Measurements from ENCODE around the gene ABI3BP.
"Not testable (repeated sequence)": the region's sequence is repeated elsewhere in the genome, so short reads cannot be mapped to it uniquely, and the experiment has no call there.

ABI3BP gene

DNA sequence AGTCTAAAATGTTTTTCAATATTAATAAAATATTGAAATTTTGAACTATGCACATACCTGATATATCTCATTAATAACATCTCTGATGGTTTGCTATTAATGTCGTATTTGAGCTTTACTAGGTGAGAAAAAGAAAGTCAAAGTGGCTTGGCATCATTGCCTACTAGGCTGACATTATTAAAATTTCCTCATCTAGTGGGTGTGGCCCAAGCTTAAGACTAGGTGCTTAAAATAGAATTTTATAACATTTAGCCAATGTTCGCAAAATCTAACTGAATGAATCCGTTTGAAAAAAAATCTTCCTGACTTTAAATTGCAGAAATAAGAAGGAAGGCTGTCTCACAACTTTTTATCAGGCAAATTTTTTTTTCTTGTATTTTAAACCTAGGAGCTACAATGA is 46.1 kb downstream of the ABI3BP start:
- Mint-ChIP-seq H3K9me3 (no peaks in the 10 kb centered on the region), H3K27me3 (no peaks in the 10 kb centered on the region), H3K4me1 (ENCODE audit: low read depth in 2 of 2) (no peaks in the 10 kb centered on the region), H3K4me3 (no peak overlapping the region), H3K27ac (no peak overlapping the region), H3K36me3 (ENCODE audit: insufficient read depth) (no peaks in the 10 kb centered on the region)
- ATAC-seq (replicated peaks) (no peak), DNase-seq (no peak)

DNA sequence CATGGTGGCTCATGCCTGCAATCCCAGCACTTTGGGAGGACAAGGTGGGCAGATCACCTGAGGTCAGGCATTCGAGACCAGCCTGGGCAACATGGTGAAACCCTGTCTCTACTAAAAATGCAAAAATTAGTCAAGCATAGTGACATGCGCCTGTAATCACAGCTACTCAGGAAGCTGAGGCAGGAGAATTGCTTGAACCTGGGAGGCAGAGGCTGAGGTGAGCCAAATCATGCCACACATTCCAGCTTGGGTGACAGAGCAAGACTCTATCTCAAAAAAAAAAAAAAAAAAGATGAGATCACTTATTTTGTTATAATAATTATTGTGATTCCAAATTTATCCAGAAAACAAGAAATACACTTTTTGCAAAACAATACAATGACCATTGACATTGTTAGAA is 47.1 kb downstream of the ABI3BP start:
- not testable (repeated sequence) for H3K27ac Mint-ChIP-seq; H3K27me3 Mint-ChIP-seq; H3K4me3 Mint-ChIP-seq; H3K36me3 Mint-ChIP-seq (ENCODE audit: insufficient read depth); H3K9me3 Mint-ChIP-seq; ATAC-seq (replicated peaks); DNase-seq; H3K4me1 Mint-ChIP-seq (ENCODE audit: low read depth in 2 of 2)

DNA sequence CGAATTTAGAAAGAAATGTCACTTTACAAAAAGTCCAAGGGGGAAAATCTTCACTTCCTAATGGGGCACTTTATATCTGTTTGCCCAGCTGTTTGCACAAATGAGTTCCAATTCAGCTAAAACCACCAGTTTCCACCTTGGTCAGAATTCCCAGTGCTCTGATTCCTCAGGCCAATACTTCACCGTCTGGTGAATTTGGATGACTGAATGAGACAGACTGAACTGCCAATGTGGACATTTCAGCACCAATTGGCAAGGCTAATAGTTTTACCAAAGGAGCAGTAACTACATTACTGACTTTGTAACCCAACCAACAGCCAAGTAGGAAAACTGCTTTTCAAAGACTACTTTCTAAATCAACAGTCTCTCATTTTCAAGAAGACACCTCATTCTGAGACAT is 51.8 kb downstream of the ABI3BP start:
- Mint-ChIP-seq H3K4me3 (no peak overlapping the region), H3K27ac (no peak overlapping the region), H3K36me3 (ENCODE audit: insufficient read depth) (no peaks in the 10 kb centered on the region), H3K4me1 (ENCODE audit: low read depth in 2 of 2) (no peaks in the 10 kb centered on the region), H3K9me3 (no peaks in the 10 kb centered on the region), H3K27me3 (peaks cover 0 to 10% of the 10 kb centered on the region in 2 donors)
- DNase-seq = no peak
- ATAC-seq (replicated peaks) = no peak

DNA sequence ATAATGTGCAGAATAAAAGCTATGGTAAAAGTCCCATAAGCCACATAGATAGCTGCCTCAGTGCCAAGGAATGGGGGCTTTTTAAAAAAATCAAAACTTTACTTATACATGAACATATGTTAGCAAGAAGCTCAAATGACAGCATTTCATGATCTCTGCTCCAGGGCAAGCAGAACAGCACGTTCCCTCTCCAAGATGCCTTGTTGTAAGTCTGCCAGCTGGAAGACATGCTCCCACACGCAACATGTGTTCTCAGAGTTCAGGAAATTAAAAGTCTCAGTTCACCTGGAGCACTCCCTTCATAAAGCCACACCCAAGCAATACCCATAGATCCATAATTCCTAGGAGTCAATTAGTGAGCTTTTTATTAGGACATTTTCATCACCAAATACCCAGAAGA is 52.2 kb downstream of the ABI3BP start:
- DNase-seq (no peak), ATAC-seq (replicated peaks) (no peak)
- Mint-ChIP-seq H3K9me3 (no peaks in the 10 kb centered on the region), H3K27me3 (peaks cover 0 to 12% of the 10 kb centered on the region in 2 donors), H3K36me3 (ENCODE audit: insufficient read depth) (no peaks in the 10 kb centered on the region), H3K4me1 (ENCODE audit: low read depth in 2 of 2) (no peaks in the 10 kb centered on the region), H3K4me3 (no peak overlapping the region), H3K27ac (no peak overlapping the region)

- Mint-ChIP-seq H3K27me3 (peaks cover 0 to 12% of the 10 kb centered on the region in 2 donors), H3K4me1 (ENCODE audit: low read depth in 2 of 2) (no peaks in the 10 kb centered on the region), H3K36me3 (ENCODE audit: insufficient read depth) (no peaks in the 10 kb centered on the region), H3K27ac (no peak overlapping the region), H3K9me3 (no peaks in the 10 kb centered on the region), H3K4me3 (no peak overlapping the region)
- DNase-seq (no peak), ATAC-seq (replicated peaks) (no peak)
These were observed 56.3 kb downstream of the ABI3BP start for GRCh38 chr3:100936931-100937330.

GRCh38 chr3:100932491-100932890 is 60.7 kb downstream of the ABI3BP start:
- ATAC-seq (replicated peaks) = no peak
- Mint-ChIP-seq H3K36me3 (ENCODE audit: insufficient read depth) (no peaks in the 10 kb centered on the region), H3K27me3 (peaks cover 0 to 6% of the 10 kb centered on the region in 2 donors), H3K27ac (no peak overlapping the region), H3K4me3 (no peak overlapping the region), H3K4me1 (ENCODE audit: low read depth in 2 of 2) (no peaks in the 10 kb centered on the region), H3K9me3 (no peaks in the 10 kb centered on the region)
- no peak for DNase-seq

DNA sequence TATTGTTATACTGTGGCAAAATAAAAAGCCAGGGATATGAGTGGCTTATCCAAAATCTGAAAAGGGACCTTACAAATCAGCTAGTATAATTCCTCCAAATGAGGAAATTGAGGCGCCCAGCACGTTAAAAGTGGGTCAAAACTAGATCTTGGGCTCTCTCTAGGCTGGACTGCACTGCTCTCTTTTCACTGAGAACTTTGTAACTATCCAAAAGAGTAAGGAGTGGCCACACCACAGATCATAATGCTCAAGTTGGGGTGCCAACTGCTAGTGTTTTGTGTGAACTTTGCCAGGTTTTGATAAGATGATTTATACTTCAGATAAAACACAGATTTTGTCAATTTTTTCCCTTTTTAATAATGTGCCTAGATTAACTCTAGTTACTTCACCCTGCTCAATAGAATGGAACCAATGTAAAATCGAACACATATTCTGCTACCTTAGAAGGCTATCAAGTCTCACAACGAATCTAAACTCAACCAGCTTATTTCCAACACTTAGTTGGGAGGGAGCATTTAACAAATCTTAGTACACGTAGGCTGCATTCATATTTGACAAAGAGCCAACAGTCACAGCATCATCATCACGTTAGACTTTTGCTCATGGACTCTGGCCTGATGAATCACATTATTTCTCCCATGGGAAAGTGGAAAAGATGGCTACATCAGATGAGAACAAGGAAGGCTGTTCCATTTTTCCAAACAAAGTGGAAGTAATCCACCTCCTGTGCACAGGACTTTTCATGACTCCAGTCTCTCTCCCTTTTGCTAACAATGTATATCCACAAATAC is 64.4 kb downstream of the ABI3BP start:
- H3K4me1 Mint-ChIP-seq (ENCODE audit: low read depth in 2 of 2) = no peaks in the 10 kb centered on the region
- H3K27me3 Mint-ChIP-seq = no peaks in the 10 kb centered on the region
- no peak overlapping the region for H3K4me3 Mint-ChIP-seq

DNA sequence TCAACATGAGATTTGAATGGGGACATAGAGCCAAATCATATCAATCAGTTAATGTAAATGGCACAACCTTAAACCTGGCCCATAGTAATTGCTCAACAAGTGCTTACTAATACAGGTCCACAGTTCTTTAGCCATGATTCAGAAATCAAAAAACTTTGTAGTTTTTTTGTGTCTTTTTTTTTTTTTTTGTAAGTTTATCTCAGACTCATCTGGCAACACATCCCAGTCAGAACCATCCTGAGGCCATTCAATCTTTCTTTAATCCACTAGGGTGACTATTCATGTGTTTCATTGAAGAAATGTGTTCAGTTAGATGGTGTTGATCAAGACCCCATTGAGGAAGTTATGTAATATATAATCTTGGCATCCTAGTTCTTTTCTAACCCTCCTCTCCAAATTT is 65.4 kb downstream of the ABI3BP start:
- Mint-ChIP-seq H3K9me3 (peaks cover 0 to 2% of the 10 kb centered on the region in 2 donors), H3K27me3 (peaks cover 0 to 1% of the 10 kb centered on the region in 2 donors), H3K27ac (no peak overlapping the region), H3K4me3 (no peak overlapping the region), H3K36me3 (ENCODE audit: insufficient read depth) (no peaks in the 10 kb centered on the region), H3K4me1 (ENCODE audit: low read depth in 2 of 2) (no peaks in the 10 kb centered on the region)
- ATAC-seq (replicated peaks) (no peak), DNase-seq (no peak)

More for the DNA sequence above, 64.4 kb downstream of the ABI3BP start:
- DNase-seq = no peak
- ATAC-seq (replicated peaks) = no peak
- H3K9me3 Mint-ChIP-seq = peaks cover 0 to 2% of the 10 kb centered on the region in 2 donors
- no peaks in the 10 kb centered on the region for H3K36me3 Mint-ChIP-seq (ENCODE audit: insufficient read depth)
- no peak overlapping the region for H3K27ac Mint-ChIP-seq

- H3K27me3 Mint-ChIP-seq = peaks cover 0 to 25% of the 10 kb centered on the region in 2 donors
- no peak for ATAC-seq (replicated peaks)
- no peak overlapping the region for H3K27ac Mint-ChIP-seq
- H3K36me3 Mint-ChIP-seq (ENCODE audit: insufficient read depth) = no peaks in the 10 kb centered on the region
- peaks cover 0 to 2% of the 10 kb centered on the region in 2 donors for H3K9me3 Mint-ChIP-seq
- DNase-seq = no peak
- no peak overlapping the region for H3K4me3 Mint-ChIP-seq
- H3K4me1 Mint-ChIP-seq (ENCODE audit: low read depth in 2 of 2) = no peaks in the 10 kb centered on the region
These were observed 77.3 kb downstream of the ABI3BP start for GRCh38 chr3:100915706-100916495.

DNA sequence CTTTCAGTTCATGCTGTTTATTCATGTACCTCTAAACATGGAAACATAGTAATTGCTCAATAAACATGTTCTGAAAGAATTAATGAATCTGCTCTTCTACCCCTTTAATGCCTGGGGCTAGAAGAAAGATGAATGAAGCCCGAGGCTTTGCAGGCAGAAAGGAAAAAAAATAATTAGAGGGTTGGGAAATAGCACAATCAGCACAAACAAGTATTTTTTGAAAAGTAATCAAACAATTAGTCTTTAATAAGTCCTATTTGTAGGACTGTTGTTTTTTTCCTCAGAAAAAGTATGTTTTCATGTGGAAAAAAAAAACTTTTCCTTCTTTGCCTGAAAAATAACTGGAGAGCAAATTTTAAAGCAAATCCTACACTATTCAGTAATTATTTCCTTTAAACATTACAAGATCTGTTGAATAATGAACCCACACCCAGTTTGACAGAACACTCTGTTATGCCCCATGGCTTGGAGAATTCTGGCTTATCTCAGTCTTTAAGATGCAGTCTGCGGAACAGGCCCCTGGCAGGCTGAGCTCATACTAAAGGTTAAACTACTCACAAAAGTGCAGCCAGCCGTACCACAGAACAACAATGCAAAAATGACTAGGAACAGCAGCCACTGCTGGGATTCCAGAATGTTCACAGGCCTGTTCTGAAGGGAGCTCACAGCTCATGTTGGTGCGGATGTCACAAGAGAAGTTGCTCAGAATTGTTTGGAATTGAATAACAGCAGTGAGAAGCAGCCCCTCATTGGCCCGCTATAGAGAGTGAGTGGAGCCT is 79.2 kb downstream of the ABI3BP start:
- Mint-ChIP-seq H3K36me3 (ENCODE audit: insufficient read depth) (no peaks in the 10 kb centered on the region), H3K9me3 (peaks cover 0 to 2% of the 10 kb centered on the region in 2 donors), H3K4me1 (ENCODE audit: low read depth in 2 of 2) (no peaks in the 10 kb centered on the region), H3K4me3 (no peak overlapping the region), H3K27me3 (peaks cover 0 to 35% of the 10 kb centered on the region in 2 donors), H3K27ac (no peak overlapping the region)
- no peak for ATAC-seq (replicated peaks)
- DNase-seq = no peak

- peaks cover 0 to 36% of the 10 kb centered on the region in 2 donors for H3K27me3 Mint-ChIP-seq
- H3K27ac Mint-ChIP-seq = no peak overlapping the region
- no peaks in the 10 kb centered on the region for H3K4me1 Mint-ChIP-seq (ENCODE audit: low read depth in 2 of 2)
- H3K9me3 Mint-ChIP-seq = peaks cover 0 to 2% of the 10 kb centered on the region in 2 donors
- no peak overlapping the region for H3K4me3 Mint-ChIP-seq
- H3K36me3 Mint-ChIP-seq (ENCODE audit: insufficient read depth) = no peaks in the 10 kb centered on the region
- ATAC-seq (replicated peaks) (no peak), DNase-seq (no peak)
These were observed 80.2 kb downstream of the ABI3BP start for GRCh38 chr3:100912976-100913545.

DNA sequence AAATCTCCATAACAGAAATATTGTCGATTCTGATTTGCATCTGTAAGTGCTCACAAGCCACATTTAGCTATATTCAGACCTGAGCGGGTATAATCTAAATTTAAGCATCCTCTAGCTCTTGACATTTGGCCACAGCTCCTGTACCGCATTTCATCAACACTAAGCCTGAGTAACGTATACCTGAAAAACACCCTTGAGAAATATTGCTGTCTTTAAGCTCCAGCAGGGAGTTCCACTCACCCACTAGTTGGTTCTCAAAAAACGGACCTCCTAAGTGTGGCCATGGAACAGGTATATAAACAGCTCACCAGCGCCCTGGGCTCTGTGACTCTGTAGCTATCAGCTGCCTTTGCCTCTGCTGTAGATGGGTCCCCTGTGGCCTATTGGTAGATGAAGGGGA is 80.7 kb downstream of the ABI3BP start:
- Mint-ChIP-seq H3K27ac (no peak overlapping the region), H3K4me3 (no peak overlapping the region), H3K9me3 (peaks cover 0 to 2% of the 10 kb centered on the region in 2 donors), H3K36me3 (ENCODE audit: insufficient read depth) (no peaks in the 10 kb centered on the region), H3K4me1 (ENCODE audit: low read depth in 2 of 2) (no peaks in the 10 kb centered on the region), H3K27me3 (peaks cover 0 to 36% of the 10 kb centered on the region in 2 donors)
- DNase-seq (no peak), ATAC-seq (replicated peaks) (no peak)

DNA sequence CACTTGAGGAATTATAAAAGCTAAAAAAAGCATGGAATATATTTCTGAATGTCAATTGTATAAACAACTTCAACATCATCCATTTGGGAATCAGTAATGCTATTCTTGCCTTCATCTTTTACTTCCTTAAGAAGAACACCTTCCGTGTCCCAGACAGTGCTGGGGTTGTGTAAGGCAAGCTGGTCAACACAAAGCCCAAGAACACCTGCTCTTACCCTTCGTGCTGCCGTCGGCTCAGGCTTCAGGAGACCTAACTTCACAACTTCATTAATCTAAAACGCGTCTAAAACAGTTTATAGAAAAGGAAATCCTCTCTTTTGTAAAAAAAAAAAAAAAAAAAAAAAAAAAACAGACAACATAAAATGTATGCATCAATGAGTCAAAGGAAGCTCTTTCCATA is 81.3 kb downstream of the ABI3BP start:
- H3K4me1 Mint-ChIP-seq (ENCODE audit: low read depth in 2 of 2) = no peaks in the 10 kb centered on the region
- no peak for ATAC-seq (replicated peaks)
- no peak for DNase-seq
- no peak overlapping the region for H3K4me3 Mint-ChIP-seq
- peaks cover 0 to 2% of the 10 kb centered on the region in 2 donors for H3K9me3 Mint-ChIP-seq
- no peak overlapping the region for H3K27ac Mint-ChIP-seq
- no peaks in the 10 kb centered on the region for H3K36me3 Mint-ChIP-seq (ENCODE audit: insufficient read depth)
- H3K27me3 Mint-ChIP-seq = peaks cover 0 to 36% of the 10 kb centered on the region in 2 donors

Data from effector memory CD8-positive, alpha-beta T cell (primary cell).